Ectodermal cell (in vitro differentiated cells): ENCODE measurements around the gene POLN.
"Not testable (repeated sequence)": the region's sequence is repeated elsewhere in the genome, so short reads cannot be mapped to it uniquely, and the experiment has no call there.

Source experiments
- H3K27ac ChIP-seq: 2 replicates; pipeline ENCODE4 v1.7.0; 2013; ENCODE audit warnings: mild to moderate bottlenecking, low read depth, low read length; ENCODE audit not compliant: insufficient read depth, poor library complexity, severe bottlenecking
- H3K27me3 ChIP-seq: 2 replicates; pipeline ENCODE4 v1.7.0; 2013; ENCODE audit warnings: mild to moderate bottlenecking, low read length; ENCODE audit not compliant: insufficient read depth, control insufficient read depth, poor library complexity, severe bottlenecking
- H3K36me3 ChIP-seq: one replicate; pipeline ENCODE4 v1.7.0; 2013; ENCODE audit warnings: low read length; ENCODE audit not compliant: control insufficient read depth, insufficient read depth
- H3K4me1 ChIP-seq: one replicate; pipeline ENCODE4 v1.7.0; 2013; ENCODE audit warnings: low read length; ENCODE audit not compliant: control insufficient read depth, insufficient read depth
- H3K4me3 ChIP-seq: 2 replicates; pipeline ENCODE4 v1.7.0; 2013; ENCODE audit warnings: low read depth, low read length, control low read depth; ENCODE audit not compliant: insufficient read depth
- H3K9me3 ChIP-seq: 2 replicates; pipeline ENCODE4 v1.7.0; 2013; ENCODE audit warnings: mild to moderate bottlenecking, low read length, moderate library complexity; ENCODE audit not compliant: control insufficient read depth
- WGBS, 2 experiments: methylation state at CpG; one replicate each; pipeline ENCODE4 v1.1.7; 2013; ENCODE audit warnings: missing lambda C conversion rate in 2 of 2; 5-methylcytosine and 5-hydroxymethylcytosine counted together

POLN gene

DNA sequence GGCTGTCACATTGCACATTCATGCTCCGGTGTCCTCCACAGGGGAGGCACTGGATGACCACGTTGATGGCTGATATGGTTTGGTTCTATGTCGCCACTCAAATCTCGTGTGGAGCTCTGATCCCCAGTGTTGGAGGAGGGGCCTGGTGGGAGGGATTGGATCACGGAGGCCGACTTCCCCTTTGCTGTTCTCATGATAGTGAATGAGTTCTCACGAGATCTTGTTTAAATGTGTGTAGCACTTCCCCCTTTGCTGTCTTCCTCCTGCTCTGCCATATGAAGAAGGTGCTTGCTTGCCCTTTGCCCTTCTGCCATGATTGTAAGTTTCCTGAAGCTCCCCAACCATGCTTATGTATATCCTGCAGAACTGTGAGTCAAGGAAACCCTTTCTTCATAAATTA, 205.1 kb downstream of the POLN start:
- H3K9me3 ChIP-seq, result no peaks in the 10 kb centered on the region

DNA sequence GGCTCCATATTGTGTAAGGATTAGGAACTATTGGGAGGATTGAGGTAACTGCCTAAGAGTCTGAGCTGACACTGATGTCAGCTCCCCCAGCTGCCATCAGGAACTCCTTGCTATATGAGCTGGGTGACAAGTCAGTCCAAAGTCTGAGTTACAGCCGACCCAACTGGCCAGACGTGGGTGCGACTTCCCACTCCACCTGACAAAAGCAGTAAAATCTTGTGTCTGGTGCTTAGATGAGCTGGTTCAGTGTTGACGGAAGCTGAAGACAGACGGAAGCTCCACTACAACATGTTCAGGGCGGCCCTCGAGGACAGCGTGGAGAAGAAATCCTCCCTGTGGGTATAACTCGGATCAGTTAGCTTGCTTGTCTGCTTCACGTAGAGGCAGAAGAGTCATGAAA, 205.6 kb downstream of the POLN start:
- H3K9me3 ChIP-seq, result no peaks in the 10 kb centered on the region
- no peaks in the 10 kb centered on the region for H3K36me3 ChIP-seq
- H3K4me3 ChIP-seq, result no peak overlapping the region
- no peaks in the 10 kb centered on the region for H3K4me1 ChIP-seq
- WGBS, 2 experiments, result 89 to 91% methylated on average over 10 of the region's 10 CpGs
- no peak overlapping the region for H3K27ac ChIP-seq
- H3K27me3 ChIP-seq, result peaks cover 46% of the 10 kb centered on the region

More for the DNA sequence above, 205.1 kb downstream of the POLN start:
- Histone ChIP-seq H3K4me3 (no peak overlapping the region), H3K27ac (no peak overlapping the region), H3K36me3 (no peaks in the 10 kb centered on the region), H3K27me3 (peaks cover 52% of the 10 kb centered on the region), H3K4me1 (no peaks in the 10 kb centered on the region)
- 79 to 86% methylated on average over 7 of the region's 7 CpGs for WGBS, 2 experiments

DNA sequence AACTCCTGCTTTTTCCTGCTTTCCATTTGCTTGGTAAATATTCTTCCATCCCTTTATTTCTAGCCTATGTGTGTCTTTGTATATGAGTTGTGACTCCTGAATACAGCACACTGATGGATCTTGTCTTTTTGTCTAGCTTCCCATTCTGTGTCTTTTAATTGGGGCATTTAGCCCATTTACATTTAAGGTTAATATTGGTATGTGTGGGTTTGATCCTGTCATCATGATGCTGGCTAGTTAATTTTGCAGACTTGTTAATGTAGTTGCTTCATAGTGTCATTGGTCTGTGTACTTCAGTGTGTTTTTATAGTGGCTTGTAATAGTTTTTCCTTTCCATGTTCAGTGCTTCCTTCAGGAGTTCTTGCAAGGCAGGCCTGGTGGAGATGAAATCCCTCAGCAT, 210.8 kb downstream of the POLN start:
- peaks cover 17% of the 10 kb centered on the region for H3K27me3 ChIP-seq
- H3K4me1 ChIP-seq, result not testable (repeated sequence)

DNA sequence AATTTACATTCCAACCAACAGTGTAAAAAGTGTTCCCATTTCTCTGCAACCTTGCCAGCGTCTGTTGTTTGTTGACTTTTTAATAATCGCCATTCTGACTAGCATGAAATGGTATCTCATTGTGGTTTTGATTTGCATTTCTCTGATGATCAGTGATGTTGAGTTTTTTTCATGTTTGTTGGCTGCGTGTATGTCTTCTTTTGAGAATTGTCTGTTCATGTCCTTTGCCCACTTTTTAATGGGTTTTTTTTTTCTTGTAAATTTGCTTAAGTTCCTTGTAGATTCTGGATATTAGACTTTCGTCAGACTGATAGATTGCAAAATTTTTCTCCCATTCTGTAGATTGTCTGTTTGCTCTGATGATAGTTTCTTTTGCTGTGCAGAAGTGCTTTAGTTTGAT, 214.8 kb downstream of the POLN start:
- H3K27ac ChIP-seq, H3K4me3 ChIP-seq, H3K9me3 ChIP-seq, H3K4me1 ChIP-seq, H3K36me3 ChIP-seq: not testable (repeated sequence)
- peaks cover 10% of the 10 kb centered on the region for H3K27me3 ChIP-seq
- WGBS, 2 experiments, result 84 to 86% methylated on average over 4 of the region's 4 CpGs

More for the DNA sequence above, 210.8 kb downstream of the POLN start:
- H3K9me3 ChIP-seq, H3K36me3 ChIP-seq, H3K4me3 ChIP-seq, H3K27ac ChIP-seq: not testable (repeated sequence)

DNA sequence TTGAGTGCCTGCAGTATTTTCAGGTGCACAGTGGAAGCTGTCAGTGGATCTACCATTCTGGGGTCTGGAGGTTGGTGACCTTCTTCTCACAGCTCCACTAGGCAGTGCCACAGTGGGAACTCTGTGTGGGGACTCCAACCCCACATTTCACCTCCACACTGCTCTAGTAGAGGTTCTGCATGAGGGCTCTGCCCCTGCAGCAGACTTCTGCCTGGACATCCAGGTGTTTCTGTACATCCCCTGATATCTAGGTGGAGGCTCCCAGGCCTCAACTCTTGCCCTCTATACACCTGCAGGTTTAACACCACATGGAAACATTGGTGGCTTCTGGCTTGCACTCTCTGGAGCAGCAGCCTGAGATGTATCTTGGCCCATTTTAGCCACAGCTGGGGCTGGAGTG, 216.1 kb downstream of the POLN start:
- no peaks in the 10 kb centered on the region for H3K36me3 ChIP-seq
- no peak overlapping the region for H3K27ac ChIP-seq

DNA sequence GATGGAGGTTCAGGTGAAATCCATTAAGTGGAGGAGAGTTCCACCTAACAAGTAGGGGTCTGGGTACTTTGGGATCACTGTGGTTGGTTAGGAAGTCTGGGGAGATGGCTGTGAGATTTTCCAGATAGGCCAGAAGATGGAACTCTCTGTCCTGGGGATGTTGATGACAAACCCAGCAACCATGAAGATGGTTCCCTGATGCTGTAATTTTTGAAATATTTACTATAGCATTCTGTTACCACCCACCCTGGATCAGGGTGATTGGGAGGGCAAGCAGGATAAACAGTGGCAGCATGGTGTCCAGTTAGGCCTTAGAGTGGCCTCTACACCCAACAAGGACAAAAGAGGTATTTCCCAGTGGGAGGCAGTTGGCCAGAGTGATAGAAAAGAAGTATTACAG, 217.2 kb downstream of the POLN start:
- no peaks in the 10 kb centered on the region for H3K36me3 ChIP-seq
- H3K4me3 ChIP-seq, result no peak overlapping the region
- no peaks in the 10 kb centered on the region for H3K4me1 ChIP-seq

More for the DNA sequence above, 216.1 kb downstream of the POLN start:
- Histone ChIP-seq H3K4me1 (no peaks in the 10 kb centered on the region), H3K4me3 (no peak overlapping the region), H3K27me3 (peaks cover 10% of the 10 kb centered on the region), H3K9me3 (no peaks in the 10 kb centered on the region)

More for the DNA sequence above, 217.2 kb downstream of the POLN start:
- Histone ChIP-seq H3K27me3 (peaks cover 10% of the 10 kb centered on the region), H3K9me3 (no peaks in the 10 kb centered on the region), H3K27ac (no peak overlapping the region)
